Calu3 (cell line): Measurements from ENCODE around the gene RAB20. TPM values are rescaled to one million over a fixed set of nuclear protein-coding genes. Genes with fewer than 3 reads are reported as not detected.

ENCODE experiments used
- BruUV-seq: library from RNA; stranded (reverse); fragments of 400-500 nt; replicated peaks from 2 replicates; lab custom pipeline; 2021; lab: Mats Ljungman, UMichigan
- CTCF ChIA-PET: fragments of 300-600 bp; sonication (Branson Sonifier 250); formaldehyde crosslinking; loops from one replicate; lab custom pipeline; 2022; ENCODE audit warnings: antibody characterized with exemption; lab: Charles Lee
- DNase-seq: peaks from one replicate; pipeline ENCODE4 v3.0.0; 2022
- H3K27ac Mint-ChIP-seq: one replicate; pipeline ENCODE4 v1.8.0; 2022; ENCODE audit warnings: mixed read lengths; ENCODE audit not compliant: unreplicated experiment
- H3K27me3 Mint-ChIP-seq: one replicate; pipeline ENCODE4 v1.8.0; 2022; ENCODE audit warnings: mixed read lengths; ENCODE audit not compliant: unreplicated experiment
- H3K36me3 Mint-ChIP-seq: one replicate; pipeline ENCODE4 v1.8.0; 2022; ENCODE audit warnings: mild to moderate bottlenecking, moderate library complexity, mixed read lengths; ENCODE audit not compliant: insufficient read depth, unreplicated experiment
- H3K4me1 Mint-ChIP-seq: one replicate; pipeline ENCODE4 v1.8.0; 2022; ENCODE audit warnings: mild to moderate bottlenecking, low read depth, mixed read lengths; ENCODE audit not compliant: unreplicated experiment
- H3K4me3 Mint-ChIP-seq: one replicate; pipeline ENCODE4 v1.8.0; 2022; ENCODE audit warnings: mild to moderate bottlenecking, low read depth, moderate library complexity, mixed read lengths; ENCODE audit not compliant: unreplicated experiment
- H3K9me3 Mint-ChIP-seq: one replicate; pipeline ENCODE4 v1.8.0; 2022; ENCODE audit warnings: low read depth, mixed read lengths; ENCODE audit not compliant: unreplicated experiment
- CTCF ChIP-seq: fragments of 200-600 bp; IDR thresholded peaks from one replicate; pipeline ENCODE4 v1.8.0; 2022; ENCODE audit warnings: antibody characterized with exemption; ENCODE audit not compliant: unreplicated experiment
- intact Hi-C: fragments of 100-400 bp; cut with micrococcal nuclease; formaldehyde crosslinking; loops from one replicate; pipeline ENCODE4 v1.10.0; 2022; ENCODE audit not compliant: unreplicated experiment
- total RNA-seq: library from RNA; stranded (reverse); gene quantifications from 2 replicates; pipeline ENCODE4 v1.2.3, GENCODE V29; 2022

The RAB20 gene
- total RNA-seq, 1 experiment from 2014 or later: 9.7 TPM

- CTCF ChIA-PET: no interaction called here
- intact Hi-C loops: loop anchor here (1.0 kb wide), 1 partner anchor 36 kb away; no protein-coding TSS in a partner anchor
- peaks cover 8% of the 10 kb centered on the region for H3K4me1 Mint-ChIP-seq
- no peaks in the 10 kb centered on the region for H3K27me3 Mint-ChIP-seq
- H3K36me3 Mint-ChIP-seq: peaks cover 5% of the 10 kb centered on the region
- DNase-seq: no peak
- H3K27ac Mint-ChIP-seq: no peak overlapping the region
- no peak overlapping the region for H3K4me3 Mint-ChIP-seq
- BruUV-seq: no TSS peak
- no peak for TF ChIP-seq CTCF
- no peaks in the 10 kb centered on the region for H3K9me3 Mint-ChIP-seq
Measured at GRCh38 chr13:110523180-110523579, 38.3 kb downstream of the RAB20 start.

GRCh38 chr13:110522721-110523120, 38.8 kb downstream of the RAB20 start:
- H3K36me3 Mint-ChIP-seq: peaks cover 5% of the 10 kb centered on the region
- no peaks in the 10 kb centered on the region for H3K27me3 Mint-ChIP-seq
- CTCF ChIA-PET: no interaction called here
- no peak overlapping the region for H3K27ac Mint-ChIP-seq
- no peak for DNase-seq
- H3K4me1 Mint-ChIP-seq: peaks cover 6% of the 10 kb centered on the region
- no TSS peak for BruUV-seq
- intact Hi-C loops: loop anchor here (1.0 kb wide), 1 partner anchor 37 kb away; no protein-coding TSS in a partner anchor
- no peak overlapping the region for H3K4me3 Mint-ChIP-seq
- TF ChIP-seq CTCF: no peak
- H3K9me3 Mint-ChIP-seq: no peaks in the 10 kb centered on the region

- BruUV-seq: no TSS peak
- no peaks in the 10 kb centered on the region for H3K27me3 Mint-ChIP-seq
- TF ChIP-seq CTCF: no peak
- intact Hi-C loops: no loop called here
- H3K4me3 Mint-ChIP-seq: no peak overlapping the region
- no peaks in the 10 kb centered on the region for H3K9me3 Mint-ChIP-seq
- H3K4me1 Mint-ChIP-seq: no peaks in the 10 kb centered on the region
- CTCF ChIA-PET: interaction anchor here (0.7 kb wide), 1 partner anchor 194 kb away, joined by 6 read pairs; no protein-coding TSS in a partner anchor
- H3K36me3 Mint-ChIP-seq: no peaks in the 10 kb centered on the region
- DNase-seq: no peak
- H3K27ac Mint-ChIP-seq: no peak overlapping the region
Measured at GRCh38 chr13:110521946-110522345, 39.6 kb downstream of the RAB20 start.

GRCh38 chr13:110521296-110521680, 40.2 kb downstream of the RAB20 start:
- Mint-ChIP-seq H3K4me3 (no peak overlapping the region), H3K27ac (no peak overlapping the region), H3K36me3 (no peaks in the 10 kb centered on the region), H3K4me1 (no peaks in the 10 kb centered on the region), H3K9me3 (no peaks in the 10 kb centered on the region), H3K27me3 (no peaks in the 10 kb centered on the region)
- CTCF ChIA-PET: interaction anchor here (0.7 kb wide), 1 partner anchor 195 kb away, joined by 6 read pairs; no protein-coding TSS in a partner anchor
- TF ChIP-seq CTCF: no peak
- no peak for DNase-seq
- BruUV-seq: no TSS peak
- intact Hi-C loops: no loop called here
